ENCODE data around the gene COX6A2. TPM values are rescaled to one million over a fixed set of nuclear protein-coding genes. Genes with fewer than 3 reads are reported as not detected.
A peak's percentile ranks its signal among the peaks of the same experiment; 100 is the strongest.

The COX6A2 gene
- total and polyA plus RNA-seq, 5 experiments from 2014 or later, result not detected

DNA sequence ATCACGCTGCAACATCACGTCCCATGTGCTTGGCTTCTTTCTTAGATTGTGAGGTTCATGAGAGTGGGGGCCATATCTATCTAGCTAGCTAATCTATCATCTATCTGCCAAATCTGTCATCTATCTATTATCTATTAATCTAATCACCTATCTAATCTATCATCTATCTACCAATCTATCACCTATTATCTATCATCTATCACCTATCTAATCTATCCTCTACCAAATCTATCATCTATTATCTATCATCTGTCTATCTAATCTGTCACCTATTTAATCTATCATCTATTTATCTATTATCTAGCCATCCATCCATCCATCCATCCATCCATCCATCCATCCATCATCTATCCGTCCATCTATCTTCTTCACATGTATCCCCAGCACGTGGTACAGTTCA, 14.2 kb downstream of the COX6A2 start:
- H3K27ac Mint-ChIP-seq, result no peak overlapping the region
- no peak for DNase-seq
- peaks cover 1 to 16% (median 3%) of the 10 kb centered on the region in 5 donors for H3K27me3 Mint-ChIP-seq
- POLR2A ChIA-PET, result no interaction called here
- H3K36me3 Mint-ChIP-seq, result no peaks in the 10 kb centered on the region
- H3K4me3 Mint-ChIP-seq, result no peak overlapping the region
- ATAC-seq, result no peak
- peaks cover 0 to 30% (median 4%) of the 10 kb centered on the region in 4 donors for H3K4me1 Mint-ChIP-seq
- peaks cover 0 to 5% (median 0%) of the 10 kb centered on the region in 9 donors for H3K9me3 Mint-ChIP-seq

GRCh38 chr16:31413381-31413780, 14.8 kb downstream of the COX6A2 start:
- H3K27me3 Mint-ChIP-seq, result peaks cover 3 to 19% (median 7%) of the 10 kb centered on the region in 5 donors
- ATAC-seq, result no peak
- H3K4me3 Mint-ChIP-seq, result no peak overlapping the region
- peaks cover 0 to 30% (median 6%) of the 10 kb centered on the region in 4 donors for H3K4me1 Mint-ChIP-seq
- peaks cover 0 to 5% (median 0%) of the 10 kb centered on the region in 9 donors for H3K9me3 Mint-ChIP-seq
- no peaks in the 10 kb centered on the region for H3K36me3 Mint-ChIP-seq
- POLR2A ChIA-PET, result no interaction called here
- DNase-seq, result no peak
- H3K27ac Mint-ChIP-seq, result no peak overlapping the region

DNA sequence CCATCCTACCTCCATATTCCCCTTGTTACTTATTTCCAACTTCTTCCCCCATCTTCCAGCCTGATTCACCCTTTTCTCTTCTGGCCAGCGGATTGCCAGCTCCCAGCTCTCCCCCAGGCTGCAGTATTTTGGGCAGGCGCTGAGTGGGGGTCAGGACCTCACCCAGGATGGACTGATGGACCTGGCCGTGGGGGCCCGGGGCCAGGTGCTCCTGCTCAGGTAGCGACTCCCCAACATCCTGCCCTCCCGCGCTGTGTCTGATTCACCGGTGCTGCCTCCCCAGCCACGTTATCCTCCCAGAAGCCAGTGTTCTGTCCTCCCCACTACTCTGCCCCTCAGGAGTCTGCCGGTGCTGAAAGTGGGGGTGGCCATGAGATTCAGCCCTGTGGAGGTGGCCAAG, 15.4 kb downstream of the COX6A2 start:
- peaks cover 3 to 15% (median 7%) of the 10 kb centered on the region in 5 donors for H3K27me3 Mint-ChIP-seq
- DNase-seq (no peak), ATAC-seq (no peak)
- H3K4me1 Mint-ChIP-seq, result peaks cover 0 to 25% (median 5%) of the 10 kb centered on the region in 4 donors
- H3K36me3 Mint-ChIP-seq, result no peaks in the 10 kb centered on the region
- H3K4me3 Mint-ChIP-seq, result no peak overlapping the region
- peak overlapping the region in 1 of 10 donors; percentile 65 for H3K27ac Mint-ChIP-seq
- POLR2A ChIA-PET, result no interaction called here
- H3K9me3 Mint-ChIP-seq, result no peaks in the 10 kb centered on the region

GRCh38 chr16:31411024-31411844, 16.9 kb downstream of the COX6A2 start:
- Mint-ChIP-seq H3K27me3 (peaks cover 2 to 9% (median 5%) of the 10 kb centered on the region in 5 donors), H3K27ac (no peak overlapping the region), H3K4me1 (peaks cover 0 to 20% (median 5%) of the 10 kb centered on the region in 4 donors), H3K36me3 (no peaks in the 10 kb centered on the region), H3K9me3 (no peaks in the 10 kb centered on the region), H3K4me3 (no peak overlapping the region)
- DNase-seq (no peak), ATAC-seq (no peak)
- POLR2A ChIA-PET, result no interaction called here

- H3K27ac Mint-ChIP-seq, result no peak overlapping the region
- ATAC-seq (no peak), DNase-seq (no peak)
- no peak overlapping the region for H3K4me3 Mint-ChIP-seq
- H3K9me3 Mint-ChIP-seq, result no peaks in the 10 kb centered on the region
- H3K4me1 Mint-ChIP-seq, result peaks cover 0 to 11% (median 4%) of the 10 kb centered on the region in 4 donors
- peaks cover 0 to 9% (median 5%) of the 10 kb centered on the region in 5 donors for H3K27me3 Mint-ChIP-seq
- H3K36me3 Mint-ChIP-seq, result no peaks in the 10 kb centered on the region
- POLR2A ChIA-PET, result no interaction called here
These were observed 18.1 kb downstream of the COX6A2 start for GRCh38 chr16:31410082-31410481.

DNA sequence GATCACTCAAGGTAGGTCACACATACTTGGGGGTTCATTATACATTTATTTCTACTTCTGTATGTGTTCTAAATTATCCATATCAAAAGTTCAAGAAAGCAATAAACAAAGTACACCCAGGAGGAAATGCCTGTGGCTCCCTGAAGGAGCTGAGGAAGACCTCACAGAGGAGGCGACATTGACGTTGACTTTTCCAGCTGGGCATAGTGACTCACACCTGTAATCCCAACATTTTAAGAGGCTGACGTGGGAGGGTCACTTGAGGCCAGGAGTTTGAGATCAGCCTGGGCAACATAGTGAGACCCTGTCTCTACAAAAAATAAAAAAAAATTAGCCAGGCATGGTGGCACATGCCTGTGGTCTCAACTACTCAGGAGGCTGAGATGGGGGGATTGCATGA, 18.7 kb downstream of the COX6A2 start:
- H3K36me3 Mint-ChIP-seq, result no peaks in the 10 kb centered on the region
- DNase-seq (no peak), ATAC-seq (no peak)
- POLR2A ChIA-PET, result interaction anchor here (0.6 kb wide), 1 partner anchor 27 kb away, joined by 6 read pairs; no protein-coding TSS in a partner anchor
- H3K4me1 Mint-ChIP-seq, result peaks cover 0 to 5% (median 2%) of the 10 kb centered on the region in 4 donors
- peaks cover 0 to 9% (median 5%) of the 10 kb centered on the region in 5 donors for H3K27me3 Mint-ChIP-seq
- H3K9me3 Mint-ChIP-seq, result no peaks in the 10 kb centered on the region
- H3K27ac Mint-ChIP-seq, result no peak overlapping the region
- H3K4me3 Mint-ChIP-seq, result no peak overlapping the region

DNA sequence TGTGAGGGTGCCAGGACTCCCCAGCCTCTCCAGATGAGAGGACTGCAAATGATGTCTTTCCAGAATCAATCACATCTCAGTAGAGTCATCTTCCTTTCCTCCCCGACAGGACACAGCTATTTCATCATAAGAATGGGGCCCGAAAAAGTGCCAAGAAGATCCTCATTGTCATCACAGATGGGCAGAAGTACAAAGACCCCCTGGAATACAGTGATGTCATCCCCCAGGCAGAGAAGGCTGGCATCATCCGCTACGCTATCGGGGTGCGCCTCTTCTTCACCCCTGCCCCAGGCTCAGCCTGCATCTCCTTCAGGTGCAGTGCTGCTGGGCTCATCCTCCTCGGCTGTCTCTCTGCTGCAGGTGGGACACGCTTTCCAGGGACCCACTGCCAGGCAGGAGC, 20.8 kb downstream of the COX6A2 start:
- ATAC-seq, result no peak
- no peaks in the 10 kb centered on the region for H3K36me3 Mint-ChIP-seq
- peaks cover 0 to 9% (median 5%) of the 10 kb centered on the region in 5 donors for H3K27me3 Mint-ChIP-seq
- H3K27ac Mint-ChIP-seq, result no peak overlapping the region
- no peak overlapping the region for H3K4me3 Mint-ChIP-seq
- no peak for DNase-seq
- POLR2A ChIA-PET, result no interaction called here
- H3K4me1 Mint-ChIP-seq, result peaks cover 0 to 5% (median 1%) of the 10 kb centered on the region in 4 donors
- no peaks in the 10 kb centered on the region for H3K9me3 Mint-ChIP-seq

GRCh38 chr16:31404353-31405064, 23.7 kb downstream of the COX6A2 start:
- H3K9me3 Mint-ChIP-seq, result peaks cover 0 to 7% (median 2%) of the 10 kb centered on the region in 9 donors
- no peak for ATAC-seq
- DNase-seq, result no peak
- H3K27ac Mint-ChIP-seq, result peak overlapping the region in 2 of 10 donors; percentile 40 to 53
- POLR2A ChIA-PET, result no interaction called here
- H3K4me1 Mint-ChIP-seq, result peaks cover 3 to 16% (median 10%) of the 10 kb centered on the region in 4 donors
- H3K36me3 Mint-ChIP-seq, result peaks cover 0 to 6% (median 4%) of the 10 kb centered on the region in 3 donors
- no peak overlapping the region for H3K4me3 Mint-ChIP-seq
- peaks cover 0 to 9% (median 2%) of the 10 kb centered on the region in 5 donors for H3K27me3 Mint-ChIP-seq

DNA sequence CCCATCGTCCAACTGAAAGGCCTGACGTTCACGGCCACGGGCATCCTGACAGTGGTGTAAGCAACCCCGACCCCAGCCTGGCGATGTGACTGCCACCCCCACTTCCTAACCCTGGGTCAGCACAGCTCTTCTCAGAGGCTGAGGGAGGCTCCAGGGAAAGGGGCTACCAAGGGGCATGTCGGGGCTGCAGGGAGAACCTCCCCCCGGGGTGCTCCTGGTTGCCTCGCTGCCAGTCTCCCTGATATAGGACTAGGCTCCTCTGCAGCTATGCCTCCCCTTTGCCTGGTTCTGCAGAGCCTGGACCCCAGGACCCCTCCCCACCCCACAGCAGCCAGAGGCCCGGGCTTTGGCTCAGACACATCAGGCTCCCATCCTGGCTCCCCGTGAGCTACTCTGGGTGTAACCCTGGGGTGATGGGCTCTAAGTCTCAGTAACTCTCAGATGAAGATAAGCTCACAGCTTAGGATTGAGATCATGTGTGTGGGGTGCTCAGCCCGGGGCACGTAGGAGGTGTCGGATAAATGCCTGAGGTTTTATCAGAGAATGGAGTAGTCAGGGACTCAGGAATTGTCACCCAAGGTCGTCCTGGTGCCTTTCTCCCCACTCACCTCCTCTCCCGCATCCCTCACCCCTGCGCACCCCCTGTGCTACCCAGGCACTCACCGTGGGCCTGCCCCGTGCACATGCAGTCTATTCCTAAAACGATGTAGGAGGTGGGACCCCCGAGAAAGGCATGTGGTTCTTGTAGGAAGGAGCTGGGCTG, 24.4 kb downstream of the COX6A2 start:
- POLR2A ChIA-PET, result no interaction called here
- peaks cover 0 to 10% (median 4%) of the 10 kb centered on the region in 3 donors for H3K36me3 Mint-ChIP-seq
- peaks cover 0 to 6% (median 2%) of the 10 kb centered on the region in 5 donors for H3K27me3 Mint-ChIP-seq
- H3K4me3 Mint-ChIP-seq, result no peak overlapping the region
- ATAC-seq (no peak), DNase-seq (no peak)
- H3K4me1 Mint-ChIP-seq, result peaks cover 3 to 23% (median 14%) of the 10 kb centered on the region in 4 donors
- H3K27ac Mint-ChIP-seq, result no peak overlapping the region
- peaks cover 0 to 14% (median 2%) of the 10 kb centered on the region in 9 donors for H3K9me3 Mint-ChIP-seq

- Mint-ChIP-seq H3K4me3 (no peak overlapping the region), H3K36me3 (peaks cover 0 to 10% (median 4%) of the 10 kb centered on the region in 3 donors), H3K27ac (peak overlapping the region in 2 of 10 donors; percentile 22 to 40), H3K27me3 (no peaks in the 10 kb centered on the region), H3K9me3 (peaks cover 0 to 14% (median 2%) of the 10 kb centered on the region in 9 donors), H3K4me1 (peaks cover 0 to 28% (median 15%) of the 10 kb centered on the region in 4 donors)
- ATAC-seq (no peak), DNase-seq (no peak)
- POLR2A ChIA-PET, result no interaction called here
These were observed 25.5 kb downstream of the COX6A2 start for GRCh38 chr16:31402687-31403086.

- H3K4me3 Mint-ChIP-seq, result no peak overlapping the region
- peaks cover 0 to 10% (median 4%) of the 10 kb centered on the region in 3 donors for H3K36me3 Mint-ChIP-seq
- H3K27me3 Mint-ChIP-seq, result no peaks in the 10 kb centered on the region
- H3K27ac Mint-ChIP-seq, result peak overlapping the region in 1 of 10 donors; percentile 59
- POLR2A ChIA-PET, result no interaction called here
- peaks cover 0 to 14% (median 2%) of the 10 kb centered on the region in 9 donors for H3K9me3 Mint-ChIP-seq
- no peak for DNase-seq
- peaks cover 0 to 28% (median 15%) of the 10 kb centered on the region in 4 donors for H3K4me1 Mint-ChIP-seq
- no peak for ATAC-seq
These were observed 26.7 kb downstream of the COX6A2 start for GRCh38 chr16:31401436-31401835.

DNA sequence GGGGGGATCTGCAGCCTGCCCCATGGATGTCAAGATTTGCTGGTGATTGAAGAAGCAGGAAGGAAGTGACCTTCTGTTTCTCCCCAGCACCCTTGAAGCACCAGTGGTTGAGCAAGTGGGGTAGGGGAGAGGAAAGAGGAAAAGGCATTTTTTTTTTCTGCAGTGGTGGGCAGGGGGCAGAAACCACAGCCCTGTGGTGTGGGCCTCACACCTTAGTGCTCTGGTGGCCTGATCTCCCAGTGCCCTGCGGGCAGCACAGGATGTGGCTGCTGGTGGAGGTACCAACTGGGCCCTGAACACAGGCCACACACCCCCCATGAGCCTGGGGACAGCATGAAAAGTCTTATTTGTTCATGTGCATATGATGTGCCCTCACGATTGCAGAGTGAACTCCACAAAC, 28.0 kb downstream of the COX6A2 start:
- peak in 1 of 10 donors; percentile 37 for DNase-seq
- Mint-ChIP-seq H3K36me3 (peaks cover 0 to 10% (median 4%) of the 10 kb centered on the region in 3 donors), H3K4me1 (peaks cover 0 to 28% (median 15%) of the 10 kb centered on the region in 4 donors), H3K27ac (peak overlapping the region in 4 of 10 donors; percentile 1 to 57 (median 25)), H3K9me3 (peaks cover 0 to 14% (median 2%) of the 10 kb centered on the region in 9 donors), H3K27me3 (no peaks in the 10 kb centered on the region), H3K4me3 (peak overlapping the region in 2 of 10 donors; percentile 4 to 32)
- no peak for ATAC-seq
- POLR2A ChIA-PET, result no interaction called here
